ENCODE measurements around the gene RAB44.

DNA sequence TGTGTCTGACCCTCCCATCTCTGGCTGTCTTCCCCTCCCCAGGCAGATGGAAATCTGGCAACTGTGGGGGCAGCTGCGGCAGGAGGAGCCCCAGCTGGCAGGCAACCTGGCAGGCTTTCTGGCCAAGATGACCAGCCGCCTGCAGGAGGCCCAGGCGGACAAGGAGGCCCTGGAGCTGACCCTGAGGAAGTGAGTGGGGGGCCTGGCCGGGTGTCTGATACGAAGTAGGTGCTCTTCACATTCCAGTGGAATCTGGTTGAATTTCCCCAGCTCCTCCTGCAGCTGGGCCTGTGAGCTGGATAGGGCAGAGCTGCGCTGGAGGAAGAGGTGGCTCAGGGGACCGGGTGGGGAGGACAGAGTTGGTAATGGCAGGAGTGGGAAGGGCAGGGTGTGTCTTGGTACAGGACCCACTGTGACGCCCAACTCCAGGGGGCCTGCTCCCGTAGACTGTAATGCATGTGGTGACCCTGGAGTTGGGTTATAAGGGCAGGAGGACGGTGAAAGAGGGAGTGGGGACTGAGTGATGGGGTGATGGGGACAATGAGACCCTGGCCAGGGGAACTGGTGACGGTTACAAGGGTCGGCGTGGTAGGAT is 19.7 kb downstream of the RAB44 start:
- TF ChIP-seq EZH2 (IDR thresholded peaks at IDR 0.05) (no peak), POLR2AphosphoS5 (IDR thresholded peaks at IDR 0.05; ENCODE audit: borderline replicate concordance, low read depth, low read length) (no peak)

All from SK-N-MC (cell line).